Thyroid gland (tissue), 4 donors: ENCODE data around the gene SPTBN4.

Source experiments
- CTCF ChIP-seq, 6 experiments: fragments of 200-600 bp in 3 of 6; fragments of 450-650 bp in 3 of 6; sonication (generic) in 3 of 6; IDR thresholded peaks; one replicate each; pipeline ENCODE4 v1.5.1; 2016 to 2019; ENCODE audit warnings: antibody characterized with exemption in 6 of 6, mild to moderate bottlenecking in 2 of 6, inconsistent platforms in 1 of 6, moderate library complexity in 1 of 6
- POLR2A ChIP-seq, 2 donors: fragments of 450-650 bp; IDR thresholded peaks; one replicate each; pipeline ENCODE4 v1.6.1; 2017; ENCODE audit warnings: antibody characterized with exemption in 2 of 2, mild to moderate bottlenecking in 2 of 2, moderate library complexity in 1 of 2

- no peak for TF ChIP-seq CTCF (IDR thresholded peaks at IDR 0.05)
- no peak for TF ChIP-seq POLR2A (IDR thresholded peaks at IDR 0.05)
Measured at GRCh38 chr19:40612831-40613689, 146.3 kb downstream of the SPTBN4 start.
